Stimulated activated CD8-positive, alpha-beta memory T cell treated with anti-CD3 and anti-CD28 coated beads, Interleukin-2, amount 100 ng/mL, for 1 hour (primary cell): Measurements from ENCODE around the gene ZBTB40.
A peak's percentile ranks its signal among the peaks of the same experiment; 100 is the strongest.

Experiments used
- DNase-seq, 2 donors: peaks; one replicate each; pipeline ENCODE4 v3.0.0-alpha.2; 2020; ENCODE audit warnings: low read depth in 2 of 2

Gene ZBTB40

DNA sequence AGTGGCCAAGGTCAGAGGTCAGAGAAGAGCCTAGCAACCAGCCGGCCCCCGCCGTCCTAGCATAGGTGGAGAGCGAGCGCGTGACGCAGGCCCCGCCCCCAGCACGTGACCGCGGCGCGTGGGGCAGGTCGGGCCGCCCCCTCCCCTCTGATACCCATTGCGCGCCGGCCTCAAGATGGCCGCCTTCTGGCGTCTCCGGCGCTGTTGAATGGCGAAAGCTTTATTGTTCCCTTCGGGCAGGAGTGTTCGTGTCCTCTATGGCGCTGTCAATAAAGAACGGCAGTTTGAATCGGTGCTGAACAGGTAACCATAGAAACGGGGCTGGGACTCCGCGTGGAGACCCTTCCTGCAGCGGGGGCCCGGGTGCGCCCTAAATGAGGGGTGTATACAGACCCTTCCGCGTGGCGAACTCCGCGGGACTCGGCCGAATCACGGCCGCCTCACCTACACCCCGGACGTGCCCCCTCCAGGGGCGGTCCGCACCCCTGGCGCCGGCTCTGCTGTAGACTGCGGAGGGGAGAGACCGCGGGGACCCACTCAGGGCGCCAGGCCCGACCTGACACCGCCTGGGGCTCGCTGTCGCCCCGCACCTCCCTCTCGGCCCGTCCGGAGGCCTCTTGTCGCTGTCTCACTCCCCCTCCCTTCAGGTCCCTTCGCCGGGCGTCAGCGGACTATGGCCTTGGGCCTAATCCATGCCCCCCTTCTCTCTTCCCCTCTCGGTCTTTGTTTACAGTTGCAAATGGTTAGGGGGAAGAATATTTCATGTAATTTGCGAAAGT is at the start of gene ZBTB40:
ZBTB40 (plus strand) TSS at position 150 of the 779 bp plus-strand sequence. CDS start 38,098 bp downstream, outside the sequence.
- peak; percentile 83 to 88 for DNase-seq

DNA sequence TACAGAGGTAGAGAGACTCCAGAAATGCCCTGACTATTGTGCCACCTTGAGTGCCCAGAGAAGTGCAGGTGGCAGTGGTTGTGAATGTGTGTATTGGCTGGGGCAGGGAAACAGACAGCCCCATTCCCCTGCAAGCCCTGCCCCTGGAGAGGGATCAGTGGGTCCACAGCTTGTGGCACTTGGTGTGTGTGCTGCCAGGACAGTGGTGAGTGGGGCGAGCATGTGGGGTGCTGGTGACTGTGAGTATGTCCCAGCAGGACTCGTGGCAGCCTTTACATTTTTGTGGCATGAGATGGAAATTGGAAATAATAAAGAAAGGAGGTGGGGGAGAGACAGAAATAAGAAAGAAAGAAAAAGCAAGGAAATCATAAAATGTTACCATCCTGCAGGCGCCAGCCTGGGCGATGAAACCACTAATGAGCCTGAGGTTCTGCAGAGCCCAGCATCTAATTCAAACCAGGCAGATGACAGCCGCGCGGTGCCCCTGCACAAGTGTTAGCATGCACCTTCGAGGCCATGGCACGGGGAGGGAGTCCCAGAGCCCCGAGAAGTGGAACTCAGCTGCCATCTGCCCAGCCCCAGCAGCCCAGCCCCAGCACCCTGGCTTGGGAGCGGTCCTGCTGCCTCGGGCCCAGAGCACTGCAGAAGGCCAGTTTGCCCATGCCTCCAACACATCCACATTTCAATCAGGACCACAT is 49.1 kb upstream of the ZBTB40 start:
- DNase-seq = no peak

GRCh38 chr1:22404486-22404885 is 47.2 kb upstream of the ZBTB40 start:
- no peak for DNase-seq

DNA sequence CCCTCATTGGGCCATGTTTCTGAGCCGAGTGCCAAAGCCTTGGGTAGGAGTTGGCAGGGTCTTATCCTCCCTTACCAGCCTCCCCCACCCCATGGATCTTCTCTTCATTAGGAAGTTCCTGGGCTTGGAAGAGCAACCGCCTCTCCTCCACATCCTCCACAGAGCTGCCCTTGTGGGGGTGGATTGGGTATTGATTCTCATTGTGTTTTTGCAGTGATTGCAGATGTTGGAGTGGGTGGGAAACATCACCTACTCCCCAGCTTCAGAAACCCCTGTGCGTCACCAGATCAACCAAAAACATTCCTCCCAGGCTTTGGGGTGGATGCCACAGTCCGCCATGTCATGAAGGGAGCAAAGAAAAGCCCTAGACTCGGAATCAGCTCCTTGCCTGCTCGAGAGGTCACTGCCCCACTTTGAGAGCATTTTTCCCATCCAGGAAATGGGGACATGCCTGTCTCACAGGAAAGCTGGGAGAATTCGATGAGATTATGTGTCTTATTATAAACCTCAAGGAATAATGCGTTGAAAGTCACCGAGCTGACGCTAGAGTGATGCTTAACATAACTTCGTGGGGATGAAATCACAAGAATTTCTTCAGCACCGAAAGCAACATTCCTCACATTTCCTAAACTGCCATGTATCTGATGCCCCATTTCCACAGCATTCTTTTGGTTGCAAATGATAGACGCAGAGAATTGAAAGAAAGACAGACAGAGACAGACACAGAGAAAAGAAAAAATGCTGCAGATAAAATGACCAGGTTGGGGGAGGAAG is 44.7 kb upstream of the ZBTB40 start:
- no peak for DNase-seq

DNA sequence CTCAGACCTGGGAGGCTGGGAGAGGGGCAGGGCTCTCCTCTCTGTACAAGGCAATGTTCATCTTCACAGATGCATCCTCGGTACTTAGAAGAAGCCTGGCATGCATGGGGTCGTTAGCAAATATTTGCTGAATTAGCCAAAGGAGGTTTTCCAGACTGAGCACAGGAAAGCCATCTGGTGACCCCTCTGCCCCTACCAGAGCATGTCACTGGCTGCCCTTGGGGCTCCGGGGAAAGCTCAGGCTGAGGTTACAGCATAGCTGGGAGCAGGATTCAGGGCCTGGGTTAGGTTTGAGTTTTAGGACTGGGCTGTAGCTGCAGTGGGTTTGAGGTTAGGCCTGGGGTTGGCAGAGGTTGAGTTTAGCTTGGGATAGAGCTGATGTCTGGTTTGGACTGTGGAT is 43.4 kb upstream of the ZBTB40 start:
- no peak for DNase-seq

DNA sequence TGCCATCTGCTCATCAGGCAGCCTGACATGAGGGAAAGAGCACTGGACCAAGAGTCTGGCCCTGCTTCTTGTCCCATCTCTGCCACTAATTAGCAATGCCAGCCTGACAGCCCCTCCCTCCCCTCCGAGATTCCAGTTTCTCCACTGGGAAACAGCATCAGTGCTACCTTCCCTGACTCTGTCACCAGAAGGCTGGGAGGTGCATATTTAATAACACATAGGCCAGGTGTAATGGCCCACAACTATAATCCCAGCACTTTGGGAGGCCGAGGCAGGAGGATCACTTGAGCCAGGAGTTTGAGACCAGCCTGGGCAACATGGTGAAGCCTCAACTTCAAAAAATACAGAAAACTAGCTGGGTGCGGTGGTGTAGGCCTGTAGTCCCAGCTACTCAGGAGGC is 41.2 kb upstream of the ZBTB40 start:
- DNase-seq = no peak

DNA sequence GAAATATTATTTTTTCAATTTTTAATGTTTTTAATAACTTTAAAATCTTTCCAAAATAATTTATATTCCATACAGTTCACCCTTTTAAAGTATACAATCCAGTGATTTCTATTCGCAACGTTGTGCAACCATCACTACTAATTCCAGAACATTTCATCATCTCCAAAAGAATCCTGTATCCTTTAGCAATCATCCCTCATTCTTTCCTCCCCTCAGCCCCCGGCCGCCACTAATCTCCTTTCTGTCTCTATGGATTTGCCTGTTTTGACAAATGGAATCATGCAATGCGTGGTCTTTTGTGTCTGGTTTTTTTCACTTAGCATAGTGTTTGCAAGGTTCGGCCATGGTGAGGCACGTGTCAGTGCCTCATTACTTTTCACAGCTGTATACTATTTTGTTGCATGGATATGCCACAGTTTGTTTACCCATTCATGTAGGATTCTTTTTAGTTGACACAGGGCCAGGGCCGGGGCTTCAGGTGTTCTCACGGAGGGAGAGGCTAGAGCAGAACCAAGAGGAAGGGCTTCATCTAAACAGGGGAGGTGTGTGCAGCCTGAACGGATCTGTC is 40.6 kb upstream of the ZBTB40 start:
- DNase-seq = no peak

GRCh38 chr1:22411589-22411988 is 40.1 kb upstream of the ZBTB40 start:
- DNase-seq = no peak

DNA sequence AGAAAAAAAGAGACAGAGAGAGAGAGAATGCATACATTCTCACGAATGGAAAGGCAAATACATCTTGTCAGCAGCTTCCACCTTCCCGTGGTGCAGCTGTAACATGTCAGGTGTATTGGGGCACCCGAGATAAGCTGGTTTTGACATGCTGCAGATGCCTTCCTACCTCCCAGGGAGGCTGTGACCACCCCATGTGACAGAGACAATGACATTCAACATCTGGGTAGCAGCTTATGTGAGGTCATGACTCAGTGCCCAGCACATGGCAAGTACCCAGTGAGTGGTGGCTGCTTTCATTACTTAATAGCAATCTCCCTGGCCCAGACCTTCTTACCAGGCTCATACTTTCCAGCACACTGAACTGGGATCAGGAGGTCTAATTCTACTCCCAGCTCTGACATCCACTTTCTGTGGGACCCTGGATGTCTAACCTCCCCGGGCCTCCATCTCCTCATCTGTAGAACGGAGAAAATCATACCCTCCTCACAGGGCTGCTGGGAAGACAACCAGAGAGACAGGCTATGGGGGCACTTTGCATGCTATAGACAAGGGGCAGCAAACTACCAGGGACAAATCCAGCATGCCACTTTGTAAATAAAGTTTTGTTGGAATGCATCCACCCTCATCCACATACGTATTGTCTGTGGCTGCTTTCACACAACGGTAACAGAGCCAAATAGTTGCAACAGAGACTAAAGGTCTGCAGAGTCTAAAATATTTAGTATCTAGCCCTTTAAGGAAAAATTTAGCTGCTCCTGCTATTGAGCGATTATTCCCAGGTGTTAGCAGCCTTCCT is 38.5 kb upstream of the ZBTB40 start:
- DNase-seq = no peak

- no peak for DNase-seq
These were observed 37.9 kb upstream of the ZBTB40 start for GRCh38 chr1:22413799-22414198.

- DNase-seq = no peak
These were observed 37.4 kb upstream of the ZBTB40 start for GRCh38 chr1:22414244-22414751.

DNA sequence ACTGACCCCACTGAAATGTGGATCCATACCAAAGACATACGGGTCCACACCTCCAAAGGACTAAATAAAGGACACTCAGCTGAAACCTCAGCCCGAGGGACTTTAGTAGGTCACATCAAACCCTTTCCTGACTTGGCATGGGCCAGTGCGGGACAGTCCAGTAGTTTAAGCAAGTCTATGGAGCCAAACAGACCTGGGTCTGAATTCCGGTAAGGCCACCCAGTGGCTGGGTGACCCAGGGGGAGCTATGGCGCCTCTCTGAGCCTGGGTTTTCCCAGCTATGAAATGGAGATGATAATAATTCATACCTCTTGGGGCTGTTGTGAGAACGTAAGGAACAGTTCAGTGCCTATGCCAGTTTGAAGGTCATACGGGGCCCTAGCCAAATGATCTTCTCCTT is 36.2 kb upstream of the ZBTB40 start:
- no peak for DNase-seq

DNA sequence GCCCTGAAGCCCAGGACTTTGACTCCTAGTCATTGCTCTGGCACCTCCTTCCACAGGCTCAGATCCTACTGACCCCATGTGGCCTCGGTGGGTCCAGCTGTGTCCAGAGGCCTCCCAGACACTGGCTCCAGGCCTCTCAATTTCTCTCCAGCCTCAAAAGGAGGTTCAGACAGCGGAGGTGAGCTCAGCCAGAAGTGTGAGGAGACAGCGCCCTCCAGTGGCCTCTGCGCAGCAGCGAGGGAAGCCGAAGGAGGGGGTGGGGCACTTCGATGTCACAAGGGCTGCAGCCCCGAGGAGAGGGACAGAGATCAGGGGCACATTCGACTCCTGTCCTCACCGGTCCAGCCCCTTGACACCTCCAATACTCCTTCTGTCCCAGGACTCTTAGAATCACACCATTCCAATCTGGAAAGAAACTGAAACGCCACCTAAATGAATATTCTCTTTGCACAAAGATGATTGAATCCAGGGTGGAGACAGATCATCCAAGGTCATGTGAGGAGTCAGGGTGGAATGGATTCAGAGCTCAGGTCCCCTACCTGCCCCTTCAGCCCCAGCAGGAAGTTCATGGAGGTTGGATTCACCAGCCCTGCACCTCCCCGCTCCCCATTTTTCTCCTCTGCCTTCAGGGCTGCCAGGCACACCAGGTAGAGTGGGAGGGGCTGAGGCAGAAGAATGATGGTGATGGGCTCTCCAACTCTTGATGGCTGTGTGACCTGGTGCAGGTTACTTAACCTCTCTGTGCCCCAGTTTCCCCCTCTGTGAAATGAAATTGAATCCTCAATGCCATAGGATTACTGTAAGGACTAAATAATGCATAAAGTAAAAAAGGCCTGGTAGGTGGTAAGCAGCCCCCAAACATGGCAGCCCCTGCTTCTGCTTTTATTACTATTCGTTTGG is 34.8 kb upstream of the ZBTB40 start:
- peak; percentile 25 to 43 for DNase-seq

DNA sequence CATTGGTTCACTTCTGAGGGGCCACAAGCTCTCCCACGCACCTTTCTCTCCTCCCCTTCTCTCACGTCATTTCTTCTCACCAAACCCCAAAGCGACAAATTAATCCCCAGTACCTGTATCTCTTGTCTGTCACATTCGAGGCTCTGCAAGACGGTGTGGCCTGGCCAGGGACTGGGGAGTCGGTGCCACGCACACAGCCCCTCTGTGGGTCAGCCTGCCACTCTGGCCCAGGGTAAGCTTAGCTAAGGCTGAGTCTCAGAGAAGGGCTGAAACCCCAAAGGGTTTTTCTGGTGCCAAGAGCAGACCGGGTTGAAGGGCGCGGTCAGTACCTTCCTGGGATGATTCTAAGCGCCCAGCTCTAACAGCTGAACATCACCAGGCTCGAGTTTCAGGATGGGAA is 34.2 kb upstream of the ZBTB40 start:
- DNase-seq = no peak

GRCh38 chr1:22418312-22418711 is 33.3 kb upstream of the ZBTB40 start:
- no peak for DNase-seq

- DNase-seq = no peak
These were observed 32.7 kb upstream of the ZBTB40 start for GRCh38 chr1:22418933-22419382.

GRCh38 chr1:22420455-22421053 is 31.1 kb upstream of the ZBTB40 start:
- peak; percentile 5 to 8 for DNase-seq

GRCh38 chr1:22426781-22427180 is 24.9 kb upstream of the ZBTB40 start:
- DNase-seq = no peak

DNA sequence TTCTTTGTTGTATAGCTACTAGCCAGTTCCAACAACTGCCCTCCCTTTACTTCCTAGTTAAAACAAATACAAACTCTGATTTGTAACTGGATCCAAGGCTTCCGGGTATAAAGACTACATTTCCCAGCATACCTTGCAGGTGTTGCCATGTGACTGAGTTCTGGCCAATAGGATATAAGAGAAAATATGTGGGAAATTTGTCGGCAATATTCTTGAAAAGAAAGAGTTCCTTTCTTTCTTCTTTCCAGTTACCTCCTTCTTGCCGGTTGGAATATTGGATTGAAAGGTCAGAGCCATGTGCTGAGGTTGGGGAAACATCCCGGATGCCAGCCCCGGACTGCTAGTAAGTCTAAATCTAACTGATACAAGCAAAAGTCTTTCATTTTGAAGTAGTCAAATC is 23.0 kb upstream of the ZBTB40 start:
- DNase-seq = no peak

DNA sequence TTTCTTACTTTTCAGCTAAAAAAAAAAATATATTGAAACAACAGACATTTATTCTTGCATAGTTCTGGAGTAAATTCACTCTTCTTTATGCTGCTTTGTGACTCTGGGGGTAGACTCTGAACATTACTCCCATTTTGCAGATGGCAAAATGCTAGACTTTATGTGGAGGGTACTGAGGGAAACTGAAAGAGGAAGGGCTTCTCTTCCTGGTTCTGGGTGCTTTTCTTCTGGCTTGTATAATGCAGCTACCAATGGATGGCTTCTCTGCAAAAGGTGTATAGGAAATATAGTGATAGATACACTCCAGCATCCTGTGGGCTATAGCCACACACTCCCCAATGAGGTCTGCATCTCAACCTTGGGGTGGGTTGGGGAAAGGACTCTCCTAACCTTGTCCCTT is 19.7 kb upstream of the ZBTB40 start:
- no peak for DNase-seq
